Activated naive CD8-positive, alpha-beta T cell (primary cell): ENCODE data around the gene RTEL1.
"Not testable (repeated sequence)": the region's sequence is repeated elsewhere in the genome, so short reads cannot be mapped to it uniquely, and the experiment has no call there.

ENCODE experiments used
- H3K27ac Mint-ChIP-seq: one replicate; pipeline ENCODE4 v1.8.0; 2021; ENCODE audit warnings: mixed read lengths
- H3K27me3 Mint-ChIP-seq: one replicate; pipeline ENCODE4 v1.8.0; 2021; ENCODE audit warnings: mixed read lengths
- H3K36me3 Mint-ChIP-seq: one replicate; pipeline ENCODE4 v1.8.0; 2021; ENCODE audit warnings: mixed read lengths
- H3K4me1 Mint-ChIP-seq: one replicate; pipeline ENCODE4 v1.8.0; 2021; ENCODE audit warnings: low read depth, mixed read lengths
- H3K4me3 Mint-ChIP-seq: one replicate; pipeline ENCODE4 v1.8.0; 2021; ENCODE audit warnings: mild to moderate bottlenecking, mixed read lengths
- H3K9me3 Mint-ChIP-seq: one replicate; pipeline ENCODE4 v1.8.0; 2021; ENCODE audit warnings: low read depth, mixed read lengths

RTEL1 gene

DNA sequence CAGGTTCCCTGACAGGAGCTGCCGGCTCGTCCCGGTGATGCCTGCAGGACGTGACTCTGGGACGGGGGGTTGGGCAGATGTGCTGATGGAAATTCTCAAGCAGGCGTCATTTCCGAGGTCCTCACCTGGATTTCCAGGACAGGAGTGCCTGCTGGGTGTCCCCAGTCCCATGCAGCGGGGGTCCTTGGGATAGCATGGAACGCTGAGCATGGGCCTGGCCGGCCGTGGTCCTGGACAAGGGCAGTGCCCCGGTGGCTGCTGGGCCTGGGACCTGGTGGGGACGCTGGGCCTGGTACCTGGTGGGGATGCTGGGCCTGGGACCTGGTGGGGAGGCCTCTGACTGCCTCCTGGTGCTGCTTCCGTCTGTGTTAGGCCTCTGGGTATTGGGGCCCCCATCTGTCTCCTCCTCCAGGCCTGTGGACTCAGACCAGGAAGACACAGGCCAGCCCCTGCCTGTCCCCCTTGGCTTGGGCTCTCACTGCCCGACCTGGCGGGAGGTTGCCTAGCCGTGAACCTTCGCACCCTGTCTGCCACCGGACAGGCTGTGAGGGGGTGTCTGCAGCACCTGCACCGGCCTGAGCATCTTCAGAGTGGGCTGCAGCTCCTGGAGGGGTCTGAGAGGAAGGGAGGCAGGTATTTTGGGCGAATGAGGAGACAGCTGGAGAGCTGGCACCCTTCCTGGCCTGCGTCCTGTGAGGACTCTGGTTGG lies 6.2 kb downstream of the RTEL1 start:
- Mint-ChIP-seq H3K4me3 (no peak overlapping the region), H3K4me1 (peaks cover 7% of the 10 kb centered on the region), H3K36me3 (peaks cover 3% of the 10 kb centered on the region), H3K9me3 (no peaks in the 10 kb centered on the region), H3K27me3 (no peaks in the 10 kb centered on the region), H3K27ac (no peak overlapping the region)

DNA sequence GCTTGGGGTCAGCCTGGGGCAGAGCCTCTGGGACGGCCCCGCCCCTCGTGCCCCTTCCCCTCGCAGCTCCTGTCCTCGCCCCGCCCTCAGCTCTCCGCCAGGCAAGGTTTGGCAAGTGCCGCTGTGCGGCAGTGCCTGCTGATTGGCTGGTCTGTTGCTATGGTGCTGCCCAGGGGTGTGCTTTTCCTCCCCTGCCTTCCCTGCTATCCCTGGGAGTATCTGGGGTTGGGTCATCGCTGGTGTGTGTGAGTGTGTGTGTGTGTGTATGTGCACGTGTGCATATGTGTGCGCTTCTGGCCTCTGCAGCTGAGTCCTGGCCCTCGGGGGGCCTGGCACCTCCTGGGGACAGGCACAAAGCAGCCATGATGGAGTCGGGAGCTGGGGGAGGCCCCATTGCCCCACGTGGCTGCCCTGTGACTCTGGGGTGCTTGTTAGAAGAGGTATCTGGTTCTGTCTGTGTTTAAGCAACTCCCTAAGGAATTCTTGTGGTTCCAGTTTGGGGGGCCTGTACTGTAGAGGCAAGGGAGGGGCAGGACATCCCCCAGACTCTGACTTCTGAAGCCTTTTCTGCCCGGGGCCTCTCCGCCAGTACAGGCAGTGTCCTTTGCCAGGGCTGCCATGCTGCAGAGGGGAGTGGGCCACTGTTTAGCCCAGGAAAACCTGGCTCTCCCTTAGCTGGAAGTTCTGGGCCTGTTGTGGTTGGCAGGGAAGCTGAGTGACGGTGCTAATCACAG lies 6.9 kb downstream of the RTEL1 start:
- H3K9me3 Mint-ChIP-seq: no peaks in the 10 kb centered on the region

DNA sequence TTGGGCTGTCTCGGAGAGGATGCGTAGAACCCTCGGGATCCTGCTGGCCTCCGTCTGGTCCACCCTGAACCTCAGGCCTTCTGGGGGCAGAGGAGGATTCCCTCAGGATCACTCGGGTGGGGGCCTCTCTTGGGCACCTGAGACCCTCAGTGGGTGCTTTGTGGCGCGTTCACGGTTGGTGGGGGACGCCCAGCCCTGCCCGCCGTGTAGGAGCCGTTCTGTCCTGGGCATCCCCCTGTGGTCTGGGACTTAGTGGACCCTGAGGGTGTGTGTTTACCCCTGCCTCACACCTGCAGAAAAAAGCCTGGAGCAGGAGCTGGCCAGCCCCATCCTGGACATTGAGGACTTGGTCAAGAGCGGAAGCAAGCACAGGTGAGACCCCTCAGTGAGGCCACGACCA lies 7.6 kb downstream of the RTEL1 start:
- peaks cover 3% of the 10 kb centered on the region for H3K36me3 Mint-ChIP-seq
- H3K4me1 Mint-ChIP-seq: no peaks in the 10 kb centered on the region
- no peak overlapping the region for H3K4me3 Mint-ChIP-seq
- H3K9me3 Mint-ChIP-seq: no peaks in the 10 kb centered on the region
- H3K27me3 Mint-ChIP-seq: no peaks in the 10 kb centered on the region
- H3K27ac Mint-ChIP-seq: no peak overlapping the region

More for the DNA sequence above, 6.9 kb downstream of the RTEL1 start:
- Mint-ChIP-seq H3K36me3 (peaks cover 3% of the 10 kb centered on the region), H3K4me1 (peaks cover under 1% of the 10 kb centered on the region), H3K27me3 (no peaks in the 10 kb centered on the region), H3K4me3 (no peak overlapping the region), H3K27ac (no peak overlapping the region)

DNA sequence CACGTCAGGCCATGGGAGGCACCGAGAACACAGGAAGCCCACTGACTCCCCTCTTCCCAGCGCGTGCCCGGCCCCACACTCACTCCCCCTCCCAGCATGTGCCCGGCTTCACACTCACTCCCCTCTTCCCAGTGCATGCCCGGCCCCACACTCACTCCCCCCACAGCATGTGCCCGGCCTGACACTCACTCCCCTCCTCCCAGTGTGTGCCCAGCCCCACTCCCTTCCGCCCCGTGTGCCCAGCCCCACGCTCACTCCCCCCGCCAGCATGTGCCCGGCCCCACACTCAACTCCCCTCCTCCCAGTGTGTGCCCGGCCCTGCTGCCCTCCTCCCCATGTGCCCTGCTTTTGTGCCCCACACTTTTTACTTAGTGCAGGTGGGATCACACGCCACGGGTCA lies 9.7 kb downstream of the RTEL1 start:
- H3K4me3 Mint-ChIP-seq: no peak overlapping the region
- no peak overlapping the region for H3K27ac Mint-ChIP-seq
- no peaks in the 10 kb centered on the region for H3K4me1 Mint-ChIP-seq
- no peaks in the 10 kb centered on the region for H3K9me3 Mint-ChIP-seq
- no peaks in the 10 kb centered on the region for H3K27me3 Mint-ChIP-seq
- peaks cover 3% of the 10 kb centered on the region for H3K36me3 Mint-ChIP-seq

DNA sequence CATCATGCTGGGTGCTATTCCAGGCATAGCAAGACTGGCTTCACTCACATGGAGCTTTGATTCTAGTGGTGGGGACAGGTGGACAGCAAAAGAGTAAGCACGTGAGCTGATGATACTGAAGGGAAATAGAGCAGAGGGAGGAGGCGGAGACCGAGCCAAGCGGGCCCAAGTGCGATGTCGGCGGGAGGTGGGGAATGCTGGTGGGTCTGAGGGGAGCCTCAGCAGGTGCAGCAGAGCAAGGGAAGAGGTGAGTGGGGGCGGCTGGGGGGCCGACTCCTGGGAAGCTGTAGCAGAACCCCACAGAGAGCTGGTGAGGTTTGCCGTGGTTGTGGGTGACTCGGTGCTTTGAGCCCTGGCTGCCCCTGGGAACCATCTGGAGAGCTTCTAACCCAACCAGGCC lies 10.2 kb downstream of the RTEL1 start:
- no peaks in the 10 kb centered on the region for H3K4me1 Mint-ChIP-seq
- H3K9me3 Mint-ChIP-seq: no peaks in the 10 kb centered on the region
- H3K27ac Mint-ChIP-seq: no peak overlapping the region
- H3K36me3 Mint-ChIP-seq: peaks cover 3% of the 10 kb centered on the region
- H3K27me3 Mint-ChIP-seq: no peaks in the 10 kb centered on the region
- H3K4me3 Mint-ChIP-seq: no peak overlapping the region

DNA sequence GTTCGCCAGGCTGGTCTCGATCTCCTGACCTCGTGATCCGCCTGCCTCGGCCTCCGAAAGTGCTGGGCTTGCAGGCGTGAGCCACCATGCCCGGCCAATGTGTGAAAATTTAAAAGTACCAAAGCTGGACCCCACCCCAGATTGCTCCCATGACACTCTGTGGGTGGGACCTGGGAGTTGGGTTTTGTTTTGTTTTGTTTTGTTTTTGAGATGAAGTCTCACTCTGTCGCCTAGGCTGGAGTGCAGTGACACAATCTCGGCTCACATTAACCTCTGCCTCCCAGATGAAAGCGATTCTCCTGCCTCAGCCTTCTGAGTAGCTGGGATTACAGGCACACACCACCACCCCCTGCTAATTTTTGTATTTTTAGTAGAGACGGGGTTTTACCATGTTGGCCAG lies 13.6 kb downstream of the RTEL1 start:
- H3K36me3 Mint-ChIP-seq: not testable (repeated sequence)

DNA sequence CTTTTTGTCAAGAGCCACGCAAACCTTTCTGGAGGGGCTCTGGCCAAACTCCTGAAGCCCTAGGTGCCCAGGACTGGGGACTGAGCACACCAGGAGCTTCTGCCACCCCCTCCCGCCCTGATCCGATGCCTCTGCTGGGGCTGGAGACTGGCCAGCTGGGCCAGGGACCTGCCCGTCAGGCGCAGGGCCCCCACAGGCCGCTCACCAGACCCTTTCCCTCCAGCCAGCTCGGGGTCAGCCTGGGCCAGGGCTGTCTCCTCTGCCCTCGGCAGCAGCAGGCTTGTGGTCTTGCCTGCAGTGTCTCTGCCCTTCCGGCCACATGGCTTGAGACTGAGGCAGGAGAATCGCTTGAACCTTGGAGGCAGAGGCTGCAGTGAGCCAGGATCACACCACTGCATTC lies 14.6 kb downstream of the RTEL1 start:
- Mint-ChIP-seq H3K27ac (no peak overlapping the region), H3K4me1 (no peaks in the 10 kb centered on the region), H3K4me3 (no peak overlapping the region), H3K9me3 (no peaks in the 10 kb centered on the region), H3K27me3 (no peaks in the 10 kb centered on the region), H3K36me3 (peaks cover 3% of the 10 kb centered on the region)

More for the DNA sequence above, 13.6 kb downstream of the RTEL1 start:
- H3K27ac Mint-ChIP-seq, H3K4me1 Mint-ChIP-seq, H3K9me3 Mint-ChIP-seq, H3K27me3 Mint-ChIP-seq, H3K4me3 Mint-ChIP-seq: not testable (repeated sequence)

DNA sequence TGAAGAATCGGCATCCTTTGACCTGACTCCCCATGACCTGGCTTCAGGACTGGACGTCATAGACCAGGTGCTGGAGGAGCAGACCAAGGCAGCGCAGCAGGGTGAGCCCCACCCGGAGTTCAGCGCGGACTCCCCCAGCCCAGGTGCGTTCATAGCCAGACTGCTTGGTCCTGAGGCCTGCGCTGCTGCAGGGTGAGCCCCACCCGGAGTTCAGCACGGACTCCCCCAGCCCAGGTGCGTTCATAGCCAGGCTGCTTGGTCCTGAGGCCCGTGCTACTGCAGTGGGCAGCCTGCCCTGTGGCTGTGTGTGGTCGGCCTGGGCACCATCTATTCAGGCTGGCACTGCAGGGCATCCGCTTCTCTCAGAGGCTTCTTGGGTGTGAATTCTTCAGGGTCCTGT lies 15.8 kb downstream of the RTEL1 start:
- no peak overlapping the region for H3K4me3 Mint-ChIP-seq
- no peaks in the 10 kb centered on the region for H3K27me3 Mint-ChIP-seq
- no peak overlapping the region for H3K27ac Mint-ChIP-seq
- no peaks in the 10 kb centered on the region for H3K36me3 Mint-ChIP-seq
- no peaks in the 10 kb centered on the region for H3K9me3 Mint-ChIP-seq
- H3K4me1 Mint-ChIP-seq: no peaks in the 10 kb centered on the region

DNA sequence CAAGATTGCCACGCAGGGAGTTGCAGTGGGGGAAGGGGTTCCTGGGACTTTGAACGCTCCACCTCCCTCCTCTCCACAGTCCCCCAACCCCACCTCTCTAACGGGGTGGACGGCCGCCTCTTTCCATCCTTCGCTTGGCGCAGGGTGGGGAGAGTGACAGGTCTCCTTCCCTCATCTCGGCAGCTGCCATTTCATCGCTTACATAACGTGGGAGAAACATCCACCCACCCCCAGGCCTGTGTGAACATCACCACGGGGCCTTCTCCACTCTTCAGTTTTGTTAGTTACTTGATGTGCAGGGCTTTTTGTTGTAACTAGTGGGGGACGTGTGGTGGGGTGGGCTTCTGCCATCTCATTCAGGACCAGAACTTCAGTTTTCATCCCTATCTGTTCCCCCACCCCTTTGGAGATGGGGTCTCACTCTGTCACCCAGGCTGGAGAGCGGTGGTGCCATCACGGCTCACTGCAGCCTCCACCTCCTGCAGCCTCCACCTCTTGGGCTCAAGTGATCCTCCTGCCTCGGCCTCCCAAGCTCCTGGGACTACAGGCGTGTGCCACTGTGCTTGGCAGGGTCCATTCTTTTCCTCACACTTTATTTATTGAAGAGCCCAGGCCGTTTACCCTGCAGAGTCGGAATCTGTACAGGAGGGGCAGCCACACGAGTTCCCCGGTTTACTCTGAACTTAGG lies 17.7 kb downstream of the RTEL1 start:
- no peaks in the 10 kb centered on the region for H3K36me3 Mint-ChIP-seq
- no peaks in the 10 kb centered on the region for H3K9me3 Mint-ChIP-seq
- no peak overlapping the region for H3K4me3 Mint-ChIP-seq
- H3K27ac Mint-ChIP-seq: no peak overlapping the region
- no peaks in the 10 kb centered on the region for H3K27me3 Mint-ChIP-seq
- no peaks in the 10 kb centered on the region for H3K4me1 Mint-ChIP-seq

DNA sequence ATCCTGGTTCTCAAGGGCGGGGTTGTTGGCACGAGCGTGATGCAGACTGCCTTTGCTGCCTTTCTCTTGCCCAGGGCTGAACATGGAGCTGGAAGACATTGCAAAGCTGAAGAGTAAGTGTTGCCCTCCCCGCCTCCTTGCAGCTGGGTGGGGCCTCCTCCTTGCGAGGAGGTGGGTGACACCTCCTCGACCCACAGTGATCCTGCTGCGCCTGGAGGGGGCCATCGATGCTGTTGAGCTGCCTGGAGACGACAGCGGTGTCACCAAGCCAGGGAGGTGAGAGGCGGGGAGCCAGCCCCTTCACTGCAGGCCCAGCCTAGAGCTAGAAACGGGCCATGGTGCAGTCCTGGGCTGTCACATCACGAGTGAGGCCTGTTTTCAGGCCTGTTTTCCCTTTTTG lies 20.0 kb downstream of the RTEL1 start:
- H3K27me3 Mint-ChIP-seq: no peaks in the 10 kb centered on the region
- H3K4me3 Mint-ChIP-seq: no peak overlapping the region
- H3K9me3 Mint-ChIP-seq: no peaks in the 10 kb centered on the region
- no peaks in the 10 kb centered on the region for H3K36me3 Mint-ChIP-seq
- H3K27ac Mint-ChIP-seq: no peak overlapping the region
- H3K4me1 Mint-ChIP-seq: no peaks in the 10 kb centered on the region

DNA sequence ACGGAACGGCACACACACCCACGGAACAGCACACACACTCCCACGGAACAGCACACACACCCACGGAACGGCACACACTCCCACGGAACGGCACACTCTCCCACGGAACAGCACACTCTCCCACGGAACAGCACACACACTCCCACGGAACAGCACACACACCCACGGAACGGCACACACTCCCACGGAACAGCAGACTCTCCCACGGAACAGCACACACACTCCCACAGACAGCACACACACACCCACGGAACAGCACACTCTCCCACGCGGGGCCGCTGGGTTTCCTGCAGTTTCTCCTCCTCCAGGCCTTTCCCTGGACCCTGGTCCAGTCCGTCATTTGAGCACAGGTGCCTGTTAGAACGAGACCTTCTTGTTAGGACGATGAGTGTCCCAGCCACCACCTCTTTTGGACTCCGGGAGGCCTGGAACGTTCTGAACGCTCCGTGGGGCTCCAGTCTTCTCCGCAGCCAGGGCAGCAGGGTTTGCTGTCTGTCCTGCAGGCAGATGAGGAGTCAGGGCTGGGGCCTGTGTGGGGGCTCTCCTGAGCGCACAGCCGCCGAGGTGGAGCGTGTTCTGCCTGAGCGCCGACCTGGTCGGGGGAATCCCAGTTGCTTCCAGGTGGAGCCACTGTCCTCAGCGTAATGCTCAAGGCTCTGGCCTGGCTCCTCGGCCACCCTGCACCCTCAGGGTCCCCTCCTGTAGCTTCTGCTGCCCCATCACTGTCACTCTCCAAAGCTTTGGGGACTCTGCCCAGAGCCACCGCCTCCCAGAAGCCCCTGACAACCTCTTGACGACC lies 20.8 kb downstream of the RTEL1 start:
- no peaks in the 10 kb centered on the region for H3K4me1 Mint-ChIP-seq
- H3K4me3 Mint-ChIP-seq: no peak overlapping the region
- no peak overlapping the region for H3K27ac Mint-ChIP-seq
- no peaks in the 10 kb centered on the region for H3K36me3 Mint-ChIP-seq
- no peaks in the 10 kb centered on the region for H3K27me3 Mint-ChIP-seq
- H3K9me3 Mint-ChIP-seq: no peaks in the 10 kb centered on the region

DNA sequence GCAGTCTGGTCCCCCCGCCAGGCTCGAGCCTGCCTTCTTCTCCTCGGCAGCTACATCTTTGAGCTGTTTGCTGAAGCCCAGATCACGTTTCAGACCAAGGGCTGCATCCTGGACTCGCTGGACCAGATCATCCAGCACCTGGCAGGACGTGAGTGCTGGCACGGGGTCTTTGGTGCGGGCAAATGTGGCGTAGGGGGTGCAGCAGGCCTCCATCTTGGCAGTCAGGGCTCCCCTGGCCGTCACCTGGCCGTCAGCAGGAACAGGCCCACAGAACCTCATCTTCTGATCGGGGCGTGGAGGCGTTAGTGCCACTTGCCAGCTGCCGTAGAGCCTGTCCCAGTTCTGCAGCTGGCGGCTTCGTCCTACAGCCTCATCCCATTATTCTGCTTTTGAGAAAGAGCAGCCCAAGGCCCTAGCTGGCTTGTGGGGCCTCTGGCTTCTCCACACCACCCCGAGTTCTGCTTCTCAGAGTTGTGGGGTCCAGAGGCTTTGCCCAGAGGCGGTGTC lies 21.7 kb downstream of the RTEL1 start:
- no peaks in the 10 kb centered on the region for H3K9me3 Mint-ChIP-seq
- H3K27me3 Mint-ChIP-seq: no peaks in the 10 kb centered on the region
- no peaks in the 10 kb centered on the region for H3K36me3 Mint-ChIP-seq
- no peaks in the 10 kb centered on the region for H3K4me1 Mint-ChIP-seq
- no peak overlapping the region for H3K27ac Mint-ChIP-seq
- H3K4me3 Mint-ChIP-seq: no peak overlapping the region

DNA sequence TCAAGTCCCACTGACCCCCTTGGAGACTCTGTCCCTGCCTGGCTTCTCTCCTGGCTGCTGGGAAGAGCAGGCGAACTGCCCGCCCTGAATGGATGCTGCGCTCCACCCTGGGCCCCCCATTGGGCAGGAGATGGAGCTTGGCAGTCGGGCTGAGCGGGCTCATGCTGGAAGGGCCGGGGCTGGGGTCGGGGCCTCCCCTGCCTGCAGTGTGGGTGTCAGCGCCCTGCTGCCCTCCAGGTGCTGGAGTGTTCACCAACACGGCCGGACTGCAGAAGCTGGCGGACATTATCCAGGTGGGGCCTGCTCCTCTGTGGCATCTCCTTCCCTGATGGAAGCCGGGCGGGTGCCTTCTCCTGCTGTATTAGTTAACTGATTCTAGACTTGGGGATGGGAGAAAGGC lies 22.3 kb downstream of the RTEL1 start:
- Mint-ChIP-seq H3K27me3 (no peaks in the 10 kb centered on the region), H3K36me3 (no peaks in the 10 kb centered on the region), H3K9me3 (no peaks in the 10 kb centered on the region), H3K4me3 (no peak overlapping the region), H3K4me1 (no peaks in the 10 kb centered on the region), H3K27ac (no peak overlapping the region)

DNA sequence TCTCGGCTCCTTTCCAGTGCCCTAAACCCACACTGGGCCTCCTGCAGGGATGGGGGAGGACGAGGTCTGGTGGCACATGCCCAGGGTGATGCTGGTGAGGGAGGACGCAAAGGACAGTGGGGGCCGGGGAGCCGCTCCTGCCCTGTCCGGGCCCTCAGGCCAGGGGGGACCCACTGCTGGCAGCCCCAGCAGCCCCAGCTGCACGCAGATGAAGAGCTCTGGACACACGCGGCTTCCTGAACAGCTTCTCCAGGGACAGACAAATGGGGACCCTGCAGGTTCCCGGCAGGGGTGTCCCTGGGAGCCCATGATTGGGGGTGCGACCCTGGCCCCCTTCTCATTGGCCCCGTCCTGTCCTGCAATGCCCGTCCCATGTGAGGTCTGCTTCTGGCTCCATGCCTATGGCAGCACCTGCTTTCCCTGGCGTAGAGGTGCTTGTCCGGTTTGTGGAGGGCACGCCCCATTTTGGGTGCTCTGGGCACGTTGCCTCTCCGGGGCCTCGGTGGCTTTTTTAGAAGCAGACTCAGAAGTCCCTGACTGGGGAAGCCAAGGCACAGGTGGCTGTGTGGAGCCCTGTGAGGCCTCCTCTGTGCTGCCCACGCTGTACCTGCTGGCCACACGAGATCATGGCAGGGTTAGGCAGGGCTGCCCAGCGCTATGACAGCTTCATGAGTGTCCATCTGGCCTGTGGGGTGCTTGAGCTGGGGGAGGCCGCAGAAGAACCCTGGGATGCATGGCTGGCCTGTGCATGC lies 22.9 kb downstream of the RTEL1 start:
- Mint-ChIP-seq H3K27me3 (no peaks in the 10 kb centered on the region), H3K36me3 (no peaks in the 10 kb centered on the region), H3K4me3 (no peak overlapping the region), H3K4me1 (no peaks in the 10 kb centered on the region), H3K9me3 (no peaks in the 10 kb centered on the region), H3K27ac (no peak overlapping the region)
